Activated CD4-positive, alpha-beta T cell treated with anti-CD3 and anti-CD28 coated beads, Interleukin-2, amount 50 U/mL, for 4 hours (primary cell): Measurements from ENCODE around the gene LIMS4.
"Not testable (repeated sequence)": the region's sequence is repeated elsewhere in the genome, so short reads cannot be mapped to it uniquely, and the experiment has no call there.

Experiments
- DNase-seq, 2 experiments: peaks; one replicate each; pipeline ENCODE4 v3.0.0-alpha.2; 2020

The LIMS4 gene

DNA sequence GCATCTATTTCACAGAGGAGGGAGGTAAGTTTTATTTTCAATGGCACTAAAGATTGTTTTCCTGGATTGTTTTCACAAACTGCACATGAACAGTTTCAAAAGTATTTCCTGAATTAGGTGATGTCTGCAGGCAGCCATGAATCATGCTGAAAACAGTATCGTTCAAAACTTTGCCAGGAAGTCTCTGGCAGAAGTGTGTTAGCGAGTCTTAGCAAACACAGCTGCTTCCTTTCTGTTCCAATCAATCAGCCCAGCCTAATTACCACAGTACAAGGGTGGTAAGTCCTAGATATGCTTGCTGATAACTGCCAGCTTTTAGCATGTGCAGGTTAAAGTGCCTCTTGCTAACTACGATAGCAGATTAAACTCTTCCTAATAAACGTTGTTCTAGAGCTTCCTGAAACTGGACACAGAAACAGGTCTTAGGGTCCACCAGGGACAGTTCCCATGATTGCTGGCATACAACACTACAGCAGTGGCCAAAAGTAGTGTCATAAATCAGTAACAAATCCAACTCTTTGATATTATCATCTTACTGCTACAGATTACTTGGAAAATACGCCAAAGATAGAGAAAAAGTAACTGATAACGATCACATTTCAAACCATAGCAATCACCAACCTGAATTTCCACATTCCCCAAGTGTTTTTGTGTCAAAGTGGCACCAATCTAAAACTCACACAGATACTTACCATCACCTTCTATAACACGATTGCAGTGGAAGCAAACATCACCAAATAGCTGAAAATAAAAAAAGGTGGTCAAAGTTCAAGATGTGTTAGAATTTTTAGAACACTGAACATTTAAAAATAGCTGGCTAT, 23.3 kb downstream of the LIMS4 start:
- not testable (repeated sequence) for DNase-seq

DNA sequence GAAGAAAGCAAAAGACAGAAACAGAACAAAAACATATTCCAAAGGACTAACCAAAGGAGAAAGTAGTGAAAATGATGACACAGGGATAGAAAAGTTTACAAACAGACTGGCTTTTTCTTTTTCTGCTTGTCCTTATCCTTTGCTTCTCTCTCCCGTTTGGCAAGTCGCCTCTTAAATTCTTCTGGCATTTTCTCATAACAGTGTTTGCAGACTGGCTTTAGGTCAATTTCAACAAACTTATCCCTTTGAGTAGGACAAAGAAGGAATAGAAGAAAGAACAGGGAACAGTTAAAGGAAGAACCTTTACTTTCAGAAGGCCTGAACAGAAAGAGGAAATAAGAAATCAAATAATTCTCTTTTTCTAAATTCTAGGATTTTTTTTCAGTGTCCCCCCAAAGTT, 26.0 kb downstream of the LIMS4 start:
- not testable (repeated sequence) for DNase-seq

DNA sequence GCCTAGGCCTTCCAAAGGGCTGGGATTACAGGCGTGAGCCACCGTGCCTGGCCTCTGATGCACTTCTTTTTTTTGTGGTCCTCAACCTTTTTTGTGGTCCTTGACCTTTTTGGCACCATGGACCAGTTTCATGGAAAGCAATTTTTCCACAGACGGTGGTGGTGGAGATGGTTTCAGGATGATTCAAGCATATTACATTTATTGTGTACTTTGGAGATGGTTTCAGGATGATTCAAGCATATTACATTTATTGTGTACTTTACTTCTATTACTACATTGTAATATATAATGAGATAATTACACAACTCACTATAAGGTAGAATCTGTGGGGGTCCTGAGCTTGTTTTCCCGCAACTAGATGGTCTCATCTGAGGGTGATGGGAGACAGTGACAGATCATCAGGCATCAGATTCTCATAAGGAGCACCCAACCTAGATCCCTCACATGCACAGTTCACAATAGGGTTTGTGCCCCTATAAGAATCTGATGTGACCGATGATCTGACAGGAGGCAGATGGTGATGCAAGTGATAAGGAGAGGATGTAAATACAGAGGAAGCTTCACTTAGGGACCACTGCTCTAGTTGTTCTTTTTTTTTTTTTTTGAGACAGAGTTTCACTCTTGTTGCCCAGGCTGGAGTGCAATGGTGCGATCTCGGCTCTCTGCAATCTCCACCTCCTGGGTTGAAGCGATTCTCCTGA, 29.2 kb downstream of the LIMS4 start:
- DNase-seq, result not testable (repeated sequence)

DNA sequence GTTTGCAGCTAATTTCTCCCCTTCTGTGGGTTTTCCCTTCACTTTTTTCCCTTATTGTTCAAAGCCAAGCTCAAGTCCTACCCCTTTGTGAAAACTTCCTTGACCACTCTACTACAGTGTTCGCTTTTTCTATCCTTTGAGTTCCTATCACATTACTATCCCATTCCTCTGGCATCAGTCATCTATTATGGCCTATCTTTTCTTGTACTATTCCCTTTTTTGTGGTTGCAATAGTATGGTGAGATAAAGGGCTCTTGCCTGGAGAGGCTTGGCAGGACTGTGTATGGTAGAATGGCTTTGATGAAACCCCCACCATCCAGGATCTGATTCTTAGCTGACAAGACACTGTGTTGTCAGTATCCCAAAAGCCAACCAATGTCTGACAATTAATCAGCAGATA, 30.7 kb downstream of the LIMS4 start:
- not testable (repeated sequence) for DNase-seq

DNA sequence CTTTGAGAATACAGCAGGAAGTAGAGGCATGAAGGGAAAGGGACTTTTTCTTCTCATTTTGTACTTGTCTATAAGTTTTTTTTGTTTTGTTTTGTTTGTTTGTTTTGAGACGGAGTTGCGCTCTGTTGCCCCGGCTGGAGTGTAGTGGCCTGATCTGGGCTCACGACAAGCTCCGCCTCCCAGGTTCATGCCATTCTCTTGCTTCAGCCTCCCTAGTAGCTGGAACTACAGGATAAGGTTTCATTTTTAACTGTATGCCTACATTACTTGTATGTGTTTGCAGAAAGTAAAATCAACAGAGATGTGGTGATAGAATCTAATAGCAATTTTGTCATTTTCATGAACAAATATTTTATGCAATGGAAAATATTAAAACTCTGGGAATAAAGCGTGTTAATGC, 38.1 kb downstream of the LIMS4 start:
- DNase-seq, result not testable (repeated sequence)

DNA sequence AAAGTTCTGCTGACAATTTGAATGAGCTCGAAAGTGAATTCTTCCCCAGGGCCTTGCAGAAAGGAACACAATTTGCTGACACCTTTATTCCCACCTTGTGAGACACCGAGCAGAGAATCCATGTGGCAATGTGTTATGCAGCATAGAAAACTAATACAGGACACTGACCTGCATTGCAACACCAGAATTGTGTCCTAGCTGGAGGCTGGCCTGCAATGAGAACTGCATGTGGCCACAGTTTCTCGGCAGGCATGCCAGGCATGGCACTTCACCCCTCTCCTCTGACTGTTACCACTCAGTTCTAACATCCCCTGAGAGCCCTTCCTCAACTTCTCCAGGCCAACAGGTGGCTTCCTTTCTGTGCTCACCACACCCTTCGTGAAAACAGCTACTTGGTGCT, 46.9 kb downstream of the LIMS4 start:
- DNase-seq, result not testable (repeated sequence)

DNA sequence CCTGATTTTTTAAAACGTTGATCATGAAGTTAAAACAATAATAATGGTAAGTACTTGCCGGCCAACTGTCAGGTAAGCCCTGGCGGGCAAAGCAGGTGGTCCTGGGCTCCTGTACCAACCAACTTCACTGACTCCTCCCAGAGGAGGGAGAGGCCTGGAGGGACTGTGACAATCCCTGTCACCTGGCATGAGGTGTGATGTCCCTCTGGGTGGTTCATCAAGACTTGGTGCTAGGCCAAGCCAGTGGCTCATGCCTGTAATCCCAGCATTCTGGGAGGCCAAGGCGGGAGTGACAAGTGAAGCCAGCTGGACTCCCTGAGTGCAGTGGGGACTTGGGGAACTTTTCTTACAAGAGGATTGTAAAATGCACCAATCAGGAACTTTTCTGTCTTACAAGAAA, 48.2 kb downstream of the LIMS4 start:
- DNase-seq, result not testable (repeated sequence)

DNA sequence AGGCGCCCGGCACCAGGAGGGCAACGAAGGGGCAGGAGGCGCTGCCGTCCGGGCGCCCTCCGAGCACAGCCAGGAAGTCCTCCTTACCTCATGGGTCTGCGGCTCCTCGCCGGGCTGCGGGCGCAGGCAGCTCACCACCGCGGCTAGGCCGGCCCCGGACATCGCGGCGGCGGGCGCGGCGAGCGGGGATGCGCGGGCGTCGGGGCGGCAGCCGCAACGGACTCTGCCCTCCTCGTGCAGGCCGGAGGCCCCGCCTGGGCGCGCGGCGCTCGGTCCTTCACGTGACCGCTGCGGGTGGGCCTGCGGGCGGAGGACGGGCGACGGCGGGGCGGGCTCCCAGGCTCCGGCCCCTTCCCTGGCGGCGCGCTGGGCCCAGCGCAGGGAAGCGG, 49.0 kb downstream of the LIMS4 start:
- not testable (repeated sequence) for DNase-seq

DNA sequence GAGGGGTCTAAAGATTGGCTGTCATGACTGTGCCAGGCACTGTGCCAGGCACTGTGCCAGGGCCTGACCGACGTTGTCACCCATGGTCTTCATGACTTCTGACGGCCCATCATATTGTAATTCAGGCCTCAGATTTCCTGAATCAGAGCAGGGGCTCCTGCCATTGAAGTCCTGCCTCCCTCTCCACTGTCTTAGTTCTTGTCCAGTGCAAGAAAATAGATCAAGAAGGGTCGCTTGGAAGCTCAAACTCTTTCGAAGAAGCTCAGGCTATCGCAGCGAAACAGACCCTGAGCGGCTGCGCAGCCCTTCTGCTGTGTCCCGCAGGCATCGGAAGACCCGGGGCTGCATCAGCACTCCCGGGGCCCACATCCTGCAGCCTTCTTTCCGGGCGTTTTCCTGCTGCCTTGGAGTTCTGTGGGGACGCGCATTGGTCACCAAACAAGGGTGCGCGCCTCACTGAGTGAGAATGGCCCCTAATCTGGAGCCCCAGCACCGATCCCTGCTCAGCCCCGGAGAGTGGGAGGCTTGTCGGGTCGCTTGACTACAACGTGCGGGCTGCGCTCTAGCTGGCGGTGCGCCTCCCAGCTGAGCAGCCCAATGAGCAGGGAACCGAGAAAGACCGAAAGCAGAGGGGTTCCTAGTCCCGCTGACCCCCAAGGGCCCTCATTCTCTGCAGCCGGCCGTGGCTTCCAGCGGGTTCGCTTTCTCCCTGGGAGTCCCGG, 49.6 kb downstream of the LIMS4 start:
- not testable (repeated sequence) for DNase-seq

DNA sequence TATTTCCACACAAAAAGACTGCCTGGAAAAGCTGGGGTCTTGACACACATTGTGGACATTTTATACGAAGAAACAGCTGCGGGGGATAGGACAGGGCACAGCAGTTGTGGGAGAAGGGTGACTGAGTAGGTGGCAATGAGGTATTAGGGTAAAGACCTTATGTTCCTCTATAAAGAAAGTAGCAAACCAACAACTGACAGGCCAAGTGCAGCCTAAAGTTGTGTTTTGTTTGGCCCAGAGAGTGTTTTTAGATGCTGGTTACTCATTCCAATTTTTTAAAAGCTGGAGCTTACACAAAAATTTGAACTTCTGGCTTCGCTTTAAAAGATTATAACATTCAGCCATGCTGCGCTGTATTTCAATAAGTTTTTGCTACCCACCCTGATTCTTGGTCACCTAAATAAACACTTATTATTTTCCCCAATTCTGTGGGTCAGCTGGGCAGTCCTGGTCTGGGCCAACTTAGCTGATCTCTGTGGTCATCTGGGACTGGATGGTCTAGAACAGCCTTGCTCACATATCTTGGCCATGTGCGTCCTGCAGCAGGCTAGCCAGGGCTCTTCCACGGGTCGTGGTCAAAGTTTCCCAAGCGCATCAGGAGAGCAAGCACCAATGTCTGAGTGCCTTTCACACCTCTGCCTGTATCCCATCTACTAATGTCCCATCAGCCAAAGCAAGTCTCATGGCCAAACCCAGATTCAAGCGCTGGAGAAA, 51.8 kb downstream of the LIMS4 start:
- DNase-seq, result not testable (repeated sequence)

DNA sequence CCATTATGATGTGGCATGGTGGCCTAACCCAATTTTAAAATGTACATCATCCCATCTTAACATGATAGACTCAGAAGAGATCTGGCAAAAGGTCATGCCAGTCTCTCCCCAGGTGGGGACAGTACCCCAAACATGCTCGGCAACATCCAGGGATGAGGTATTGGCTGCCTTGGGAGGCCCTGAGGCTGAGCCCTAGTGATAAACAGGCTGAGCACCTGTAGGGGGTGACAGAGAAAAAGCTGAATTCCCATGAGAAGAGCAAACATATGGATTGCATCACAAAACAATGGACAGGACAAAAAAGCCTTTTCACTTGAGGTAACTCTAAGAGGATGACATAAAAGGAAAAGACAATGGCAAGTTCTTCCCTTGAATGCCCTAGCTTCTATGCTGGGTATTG, 65.5 kb downstream of the LIMS4 start:
- DNase-seq, result not testable (repeated sequence)

DNA sequence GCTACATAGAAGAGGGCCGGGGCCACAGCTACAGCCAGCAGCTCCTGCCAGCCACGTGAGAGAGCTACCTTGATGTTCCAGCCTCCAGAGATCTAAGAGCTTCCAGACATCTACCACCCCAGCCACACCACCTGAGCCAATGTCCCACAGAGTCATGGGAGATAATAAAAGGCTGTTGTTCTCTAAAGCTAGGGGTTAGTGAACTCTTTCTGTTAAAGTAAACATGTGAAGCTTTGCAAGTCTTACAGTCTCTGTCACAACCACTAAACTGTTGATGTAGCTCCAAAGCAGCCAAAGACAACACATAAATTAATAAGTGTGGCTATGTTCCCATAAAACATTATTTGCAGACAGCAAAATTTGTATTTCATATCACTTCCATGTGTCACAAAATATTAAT, 67.6 kb downstream of the LIMS4 start:
- not testable (repeated sequence) for DNase-seq

DNA sequence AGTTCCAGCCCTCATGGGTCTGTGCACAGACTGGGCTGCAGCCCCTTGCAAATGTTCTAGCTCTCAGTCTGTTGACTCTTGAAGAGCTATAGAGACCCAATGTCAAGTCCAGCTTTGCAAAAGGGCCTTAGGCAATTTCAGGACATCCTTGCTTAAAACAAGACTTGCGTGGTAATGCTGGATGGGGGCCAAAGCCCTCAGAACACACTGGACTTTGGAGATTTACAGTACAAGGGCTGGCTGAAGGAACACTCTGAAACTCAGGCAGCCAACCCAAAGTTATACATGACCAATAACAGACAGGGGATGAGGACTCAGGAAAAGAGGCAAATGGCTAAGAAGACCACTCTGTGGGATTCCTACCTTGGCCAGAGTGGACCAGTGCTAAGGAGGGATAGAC, 68.4 kb downstream of the LIMS4 start:
- DNase-seq, result not testable (repeated sequence)

DNA sequence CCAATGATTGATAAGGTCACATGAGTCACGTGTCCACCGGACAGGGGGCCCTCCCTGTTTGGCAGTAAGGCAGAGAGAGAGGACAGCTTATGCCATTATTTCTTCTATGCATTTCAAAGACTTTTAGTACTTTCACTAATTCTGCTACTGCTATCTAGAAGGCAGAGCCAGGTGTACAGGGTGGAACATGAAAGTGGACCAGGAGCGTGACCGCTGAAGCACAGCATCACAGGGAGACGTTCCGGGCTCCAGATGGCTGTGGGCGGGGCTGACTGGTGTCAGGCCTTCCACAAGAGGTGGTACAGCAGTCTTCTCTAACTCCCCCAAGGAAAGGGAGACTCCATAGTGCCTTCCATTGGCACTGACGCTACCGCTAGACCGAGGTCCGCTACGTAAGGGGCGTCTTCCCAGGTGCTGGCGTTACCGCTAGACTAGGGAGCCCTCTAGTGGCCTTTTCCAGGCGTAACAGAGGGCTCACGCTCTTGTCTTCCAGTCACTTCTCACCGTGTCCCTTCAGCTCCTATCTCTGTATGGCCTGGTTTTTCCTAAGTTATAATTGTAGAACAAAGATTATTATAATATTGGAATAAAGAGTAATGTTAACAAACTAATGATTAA, 71.5 kb downstream of the LIMS4 start:
- not testable (repeated sequence) for DNase-seq

DNA sequence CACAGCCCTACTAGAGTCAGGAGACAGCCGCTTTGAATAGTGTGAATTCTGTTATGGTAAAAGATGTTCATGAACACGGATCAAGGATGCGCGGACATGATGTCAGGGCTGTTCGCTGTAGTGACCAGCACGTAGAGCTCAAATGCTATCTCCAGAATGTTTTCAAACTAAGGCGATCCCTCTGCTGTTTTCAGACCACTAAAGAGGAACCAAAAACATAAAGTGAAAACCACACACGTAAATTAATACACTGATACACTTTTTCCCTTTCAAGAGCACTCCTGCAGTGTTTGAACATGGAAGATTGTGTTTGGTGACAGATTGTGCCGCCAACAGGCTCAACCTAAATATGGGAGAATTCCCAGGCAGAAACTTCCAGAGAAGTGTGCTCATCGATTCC, 73.2 kb downstream of the LIMS4 start:
- DNase-seq, result not testable (repeated sequence)

DNA sequence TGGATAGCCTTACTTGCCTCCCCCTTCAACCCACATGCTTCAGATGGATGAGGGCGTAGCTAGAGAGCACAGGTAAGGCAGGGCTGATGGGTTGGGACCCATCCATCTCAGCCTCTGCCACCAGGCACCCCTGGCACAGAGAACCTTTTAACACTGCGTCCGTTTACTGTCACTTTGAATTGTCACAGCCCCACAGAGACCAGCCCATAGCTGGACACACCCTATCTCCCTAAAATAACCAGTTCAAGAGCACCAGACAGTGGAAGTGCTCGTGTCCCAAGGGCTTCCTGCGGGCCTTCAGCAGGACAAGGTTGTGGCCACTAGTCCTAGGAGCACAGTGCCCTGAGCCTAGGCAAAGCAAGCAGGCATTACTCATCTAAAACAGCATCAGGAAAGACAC, 76.6 kb downstream of the LIMS4 start:
- DNase-seq, result not testable (repeated sequence)
